ENCODE data around the gene HGS. TPM values are rescaled to one million over a fixed set of nuclear protein-coding genes. Genes with fewer than 3 reads are reported as not detected.
"Not testable (repeated sequence)": the region's sequence is repeated elsewhere in the genome, so short reads cannot be mapped to it uniquely, and the experiment has no call there.

Gene HGS
- total RNA-seq, 1 donor from 2014 or later, result 101 TPM

GRCh38 chr17:81655378-81656117, 28.3 kb upstream of the HGS start:
- no peak for DNase-seq (ENCODE audit: low read depth)

DNA sequence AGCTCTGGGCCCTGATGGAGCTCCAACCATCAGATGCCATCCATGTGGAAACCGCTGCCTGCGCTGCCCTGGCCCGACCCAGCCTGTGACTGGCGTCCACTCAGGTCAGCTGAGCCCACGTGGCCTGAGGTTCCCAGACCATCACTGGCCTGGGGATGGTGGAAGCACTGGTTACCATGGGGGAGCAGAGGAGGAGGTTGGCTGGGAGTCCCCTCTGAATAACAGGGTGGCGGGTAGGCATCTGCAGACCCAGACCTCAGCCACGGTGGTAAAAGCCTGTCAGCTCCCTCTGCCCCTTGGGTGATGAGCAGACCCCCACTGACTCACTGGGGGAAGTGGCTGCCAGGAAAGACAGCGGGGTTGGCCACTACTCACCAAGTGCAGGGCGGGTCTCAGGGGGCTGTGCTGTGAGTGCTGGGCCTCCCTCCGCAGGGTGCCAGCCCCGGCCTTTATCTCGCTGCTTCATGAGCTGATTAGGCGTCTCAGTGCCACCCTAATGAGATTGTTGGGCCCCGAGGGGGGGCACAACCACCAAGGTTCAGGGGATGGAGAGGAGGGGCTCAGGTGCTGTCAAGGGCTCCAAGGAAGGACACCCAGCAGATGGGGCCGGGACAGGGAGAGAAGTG, 27.6 kb upstream of the HGS start, which contains the start of gene PDE6G:
Gene PDE6G, minus strand, starts transcription at position 425 of the 626 bp plus-strand sequence. CDS start 3,237 bp downstream, outside the sequence.
- DNase-seq (ENCODE audit: low read depth), result no peak

GRCh38 chr17:81656835-81657234, 27.0 kb upstream of the HGS start:
- DNase-seq (ENCODE audit: low read depth), result no peak

- no peak for DNase-seq (ENCODE audit: low read depth)
Observed at GRCh38 chr17:81659038-81659437, 24.8 kb upstream of the HGS start.

- no peak for DNase-seq (ENCODE audit: low read depth)
Observed at GRCh38 chr17:81660441-81660840, 23.4 kb upstream of the HGS start.

DNA sequence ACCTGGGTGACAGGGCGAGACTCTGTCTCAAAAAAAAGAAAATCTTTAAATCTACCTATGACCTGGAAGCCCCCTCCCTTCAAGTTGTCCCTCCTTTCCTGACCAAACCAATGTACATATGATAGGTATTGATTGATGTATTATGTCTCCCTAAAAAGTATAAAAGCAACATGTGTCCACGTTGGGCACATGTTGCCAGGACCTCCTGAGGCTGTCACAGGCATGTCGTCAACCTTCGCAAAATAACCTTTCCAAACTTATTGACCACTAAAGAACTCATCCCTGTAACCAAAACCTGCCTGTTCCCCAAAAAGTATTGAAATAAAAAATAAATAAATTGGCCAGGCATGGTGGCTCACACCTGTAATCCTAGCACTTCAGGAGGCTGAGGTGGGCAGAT, 21.8 kb upstream of the HGS start:
- no peak for DNase-seq (ENCODE audit: low read depth)

DNA sequence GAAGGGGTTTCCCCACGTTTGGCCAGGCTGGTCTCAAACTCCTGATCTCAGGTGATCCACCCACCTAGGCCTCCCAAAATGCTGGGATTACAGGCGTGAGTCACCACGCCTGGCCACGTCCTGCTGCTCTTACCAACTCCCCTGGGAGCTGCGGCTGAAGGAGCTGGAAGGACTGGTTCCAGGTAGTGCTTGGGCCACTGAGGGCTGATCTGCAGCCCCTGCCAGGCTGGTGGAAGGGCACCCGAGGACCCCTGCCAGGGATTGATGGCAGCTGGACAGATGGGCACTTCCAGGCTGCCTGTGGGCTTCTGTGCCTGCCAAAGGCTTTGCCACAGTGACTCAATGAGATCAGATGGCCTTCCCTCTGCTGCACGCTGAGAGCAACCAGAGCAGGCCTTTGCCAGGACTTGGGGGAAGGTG, 19.8 kb upstream of the HGS start:
- peak; percentile 64 for DNase-seq (ENCODE audit: low read depth)

GRCh38 chr17:81665205-81666091, 18.4 kb upstream of the HGS start:
- no peak for DNase-seq (ENCODE audit: low read depth)

DNA sequence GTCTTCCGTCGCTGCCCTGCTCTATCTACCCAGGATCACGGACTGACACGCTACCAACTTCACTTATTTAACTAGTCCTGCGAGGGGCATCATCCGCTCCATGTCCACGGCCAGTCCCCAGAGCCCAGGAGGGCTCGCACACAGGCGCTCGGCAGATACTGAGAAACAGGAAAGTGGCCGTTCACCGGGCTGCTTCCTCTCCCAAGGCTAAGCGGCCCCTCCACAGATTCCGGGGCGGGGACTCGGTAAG, 17.8 kb upstream of the HGS start:
- no peak for DNase-seq (ENCODE audit: low read depth)

GRCh38 chr17:81666342-81667191, 17.2 kb upstream of the HGS start, which contains the start of the genes CCDC137 and OXLD1:
TSS of gene CCDC137 (plus strand) at chr17:81666737. CDS start at chr17:81666767, 30 bp downstream.
TSS of gene OXLD1 (minus strand) at chr17:81666605. CDS start at chr17:81666577, 28 bp downstream.
- DNase-seq (ENCODE audit: low read depth), result peak; percentile 96

GRCh38 chr17:81667754-81668153, 16.1 kb upstream of the HGS start:
- DNase-seq (ENCODE audit: low read depth), result no peak

GRCh38 chr17:81672504-81672903, 11.3 kb upstream of the HGS start:
- no peak for DNase-seq (ENCODE audit: low read depth)

DNA sequence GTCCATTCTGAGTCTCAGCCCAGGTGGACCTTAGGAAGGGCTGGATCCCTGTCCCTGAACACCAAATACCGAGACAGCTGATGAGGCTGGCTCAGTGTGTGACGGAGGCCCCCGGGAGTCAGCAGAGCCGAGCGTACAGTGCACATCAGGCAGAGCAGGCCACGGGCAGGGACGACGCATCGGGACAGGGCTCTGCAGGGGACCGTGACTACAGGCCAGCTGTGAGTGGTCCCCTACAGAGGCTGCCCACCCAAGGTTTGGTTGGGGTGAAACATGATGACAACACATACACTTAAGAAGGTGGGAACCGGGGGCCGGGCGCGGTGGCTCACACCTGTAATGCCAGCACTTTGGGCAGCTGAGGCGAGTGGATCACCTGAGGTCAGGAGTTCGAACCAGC, 10.9 kb upstream of the HGS start:
- DNase-seq (ENCODE audit: low read depth), result no peak

DNA sequence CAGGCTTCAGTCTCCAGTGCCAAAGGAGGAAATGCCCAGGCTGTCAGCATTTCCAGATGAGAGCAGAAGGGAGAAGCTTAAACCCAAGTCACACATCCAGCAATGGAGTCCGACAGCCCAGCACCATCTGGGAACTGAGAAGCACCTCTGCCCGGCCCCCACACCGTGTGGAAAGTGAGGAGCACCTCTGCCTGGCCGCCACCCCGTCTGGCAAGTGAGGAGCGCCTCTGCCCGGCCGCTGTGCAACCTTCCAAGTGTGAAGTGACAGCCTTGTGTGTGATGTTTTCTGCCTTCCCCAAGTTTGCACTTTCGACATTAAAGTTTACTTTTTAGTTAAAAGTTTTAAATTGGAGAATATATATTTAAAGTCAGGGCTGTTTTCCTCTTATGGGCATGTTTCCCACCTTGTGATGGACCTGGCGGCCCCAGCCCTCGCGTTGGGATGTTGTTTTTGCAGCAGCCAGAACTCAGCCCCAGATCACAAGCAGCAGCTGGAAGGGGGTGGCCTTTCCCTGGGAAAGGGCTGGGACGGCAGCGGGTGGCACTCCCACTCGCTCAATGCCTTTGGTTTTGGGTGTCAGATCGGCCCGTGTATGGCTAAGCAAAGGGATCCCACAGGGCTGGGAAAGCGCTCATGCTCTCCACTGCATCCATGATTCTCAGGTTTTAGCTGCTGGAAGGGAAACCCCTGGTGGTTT, 10.1 kb upstream of the HGS start:
- no peak for DNase-seq (ENCODE audit: low read depth)

- DNase-seq (ENCODE audit: low read depth), result not testable (repeated sequence)
Observed at GRCh38 chr17:81675515-81676221, 8.1 kb upstream of the HGS start.

DNA sequence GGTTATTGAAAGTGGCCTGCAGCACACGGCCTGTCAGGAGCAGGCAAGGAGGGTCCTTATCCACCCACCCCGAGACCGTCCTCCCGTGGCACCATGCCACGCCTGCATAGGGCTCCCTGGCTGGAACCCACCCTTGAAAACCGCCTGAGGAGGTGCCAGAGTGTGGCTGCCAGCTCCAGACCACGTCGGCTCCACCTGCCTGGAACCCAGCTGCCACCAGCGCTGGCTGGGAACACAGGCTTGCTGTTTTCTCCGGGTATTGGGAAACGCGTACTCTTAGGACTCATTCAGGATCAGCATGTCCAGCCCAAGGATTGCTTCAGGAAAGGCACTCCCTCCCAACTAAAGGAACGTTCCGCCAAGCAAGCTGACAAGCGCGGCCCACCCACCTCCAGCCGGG, 6.9 kb upstream of the HGS start:
- DNase-seq (ENCODE audit: low read depth), result no peak

- DNase-seq (ENCODE audit: low read depth), result no peak
Observed at GRCh38 chr17:81680150-81680549, 3.7 kb upstream of the HGS start.

GRCh38 chr17:81681672-81682071, 2.1 kb upstream of the HGS start:
- DNase-seq (ENCODE audit: low read depth), result no peak

GRCh38 chr17:81682565-81683207, 1.1 kb upstream of the HGS start:
- DNase-seq (ENCODE audit: low read depth), result no peak
